CD4-positive, alpha-beta T cell (primary cell): ENCODE data around the gene SERPINE2. TPM values are rescaled to one million over a fixed set of nuclear protein-coding genes. Genes with fewer than 3 reads are reported as not detected.
"Not testable (repeated sequence)": the region's sequence is repeated elsewhere in the genome, so short reads cannot be mapped to it uniquely, and the experiment has no call there.

Experiments used
- ATAC-seq: fragments of 200-7000 bp; cut with Tn5 transposase; one replicate; pipeline ENCODE4 v1.10.0; 2022; ENCODE audit warnings: mild to moderate bottlenecking; ENCODE audit not compliant: poor library complexity
- CTCF ChIA-PET: fragments of 350-600 bp; sonication (Branson Sonifier 250); formaldehyde crosslinking; loops from one replicate; lab custom pipeline; 2021; ENCODE audit warnings: antibody characterized with exemption, inconsistent platforms; lab: Charles Lee
- POLR2A ChIA-PET: fragments of 350-600 bp; sonication (Branson Sonifier 250); formaldehyde crosslinking; loops from one replicate; lab custom pipeline; 2021; ENCODE audit warnings: antibody characterized with exemption, inconsistent platforms; lab: Charles Lee
- DNase-seq, 14 experiments: peaks; one replicate each; pipeline ENCODE4 v3.0.0-alpha.2; 2013 to 2020; ENCODE audit warnings: mixed read lengths in 2 of 14
- H3K27ac ChIP-seq, 2 donors: one replicate each; pipeline versions ENCODE4 v1.5.1 to v1.7.0; 2013; ENCODE audit warnings: low read length in 2 of 2, low read depth in 1 of 2, mild to moderate bottlenecking in 1 of 2
- H3K27me3 ChIP-seq, 2 experiments: 1 replicate in 1 of 2; 2 replicates in 1 of 2; pipeline versions ENCODE4 v1.6.1 to v1.7.0; 2013; ENCODE audit warnings: low read length in 2 of 2, control low read depth in 1 of 2, mild to moderate bottlenecking in 1 of 2, moderate library complexity in 1 of 2; ENCODE audit not compliant: insufficient read depth in 2 of 2, control insufficient read depth in 1 of 2
- H3K36me3 ChIP-seq: one replicate; pipeline ENCODE4 v1.6.1; 2013; ENCODE audit warnings: low read length, control low read depth; ENCODE audit not compliant: insufficient read depth
- H3K4me1 ChIP-seq: one replicate; pipeline ENCODE4 v1.6.1; 2013; ENCODE audit warnings: low read length, control low read depth; ENCODE audit not compliant: insufficient read depth
- H3K4me3 ChIP-seq: one replicate; pipeline ENCODE4 v1.5.1; 2013; ENCODE audit warnings: mild to moderate bottlenecking, low read length, moderate library complexity
- H3K9me3 ChIP-seq, 2 experiments: 1 replicate in 1 of 2; 2 replicates in 1 of 2; pipeline versions ENCODE4 v1.6.1 to v1.7.0; 2013; ENCODE audit warnings: low read length in 2 of 2, mild to moderate bottlenecking in 2 of 2, control low read depth in 1 of 2, moderate library complexity in 1 of 2; ENCODE audit not compliant: control insufficient read depth in 1 of 2, insufficient read depth in 1 of 2
- H3K27ac Mint-ChIP-seq: one replicate; pipeline ENCODE4 v1.8.0; 2020; ENCODE audit warnings: mixed read lengths
- H3K27me3 Mint-ChIP-seq: one replicate; pipeline ENCODE4 v1.8.0; 2021; ENCODE audit warnings: mixed read lengths
- H3K36me3 Mint-ChIP-seq: one replicate; pipeline ENCODE4 v1.8.0; 2021; ENCODE audit warnings: low read depth, mixed read lengths
- H3K4me1 Mint-ChIP-seq: one replicate; pipeline ENCODE4 v1.8.0; 2021; ENCODE audit warnings: low read depth, mixed read lengths
- H3K4me3 Mint-ChIP-seq: one replicate; pipeline ENCODE4 v1.8.0; 2020; ENCODE audit warnings: mild to moderate bottlenecking, mixed read lengths
- H3K9me3 Mint-ChIP-seq: one replicate; pipeline ENCODE4 v1.8.0; 2020; ENCODE audit warnings: mixed read lengths
- CTCF ChIP-seq: fragments of 200-600 bp; IDR thresholded peaks from one replicate; pipeline ENCODE4 v1.8.0; 2022; ENCODE audit warnings: antibody characterized with exemption, mild to moderate bottlenecking
- intact Hi-C, 2 experiments: fragments of 100-400 bp; cut with DNase I in 1 of 2; cut with micrococcal nuclease in 1 of 2; formaldehyde crosslinking; loops; one replicate each; pipeline versions ENCODE4 v1.15.1 to v1.9.0; 2023 to 2025; cut with DNase I, micrococcal nuclease
- total RNA-seq, 174 experiments: library from RNA in 2 of 174; stranded (reverse) in 2 of 174; gene quantifications; one replicate each; pipeline ENCODE4 v1.2.3 and lab custom pipeline; 2021 to 2026

The SERPINE2 gene
- total RNA-seq, 2 experiments from 2014 or later = 5.1 to 7.3 TPM

- no peak for ATAC-seq
- no peak for DNase-seq
- peaks cover 46% of the 10 kb centered on the region for H3K4me1 ChIP-seq
These were observed 96.0 kb downstream of the SERPINE2 start for GRCh38 chr2:223943135-223943534.

GRCh38 chr2:223941579-223942277 is 97.4 kb downstream of the SERPINE2 start:
- Mint-ChIP-seq H3K27me3 (no peaks in the 10 kb centered on the region), H3K4me1 (peaks cover 71% of the 10 kb centered on the region), H3K9me3 (no peaks in the 10 kb centered on the region), H3K27ac (peak overlapping the region; percentile 68), H3K36me3 (peaks cover 17% of the 10 kb centered on the region), H3K4me3 (peak overlapping the region; percentile 84)
- no peaks in the 10 kb centered on the region for H3K27me3 ChIP-seq
- peak; percentile 18 for ATAC-seq
- ChIA-PET CTCF (no interaction called here), POLR2A (interaction anchor here (0.6 to 1.4 kb wide), 2 partner anchors 9 to 16 kb away, joined by 3 read pairs; no protein-coding TSS in a partner anchor)
- intact Hi-C loops = no loop called here
- DNase-seq = peak in 8 of 14 experiments; percentile 10 to 77 (median 40)
- peaks cover 50% of the 10 kb centered on the region for H3K4me1 ChIP-seq
- no peaks in the 10 kb centered on the region for H3K9me3 ChIP-seq
- TF ChIP-seq CTCF = no peak
- H3K36me3 ChIP-seq = no peaks in the 10 kb centered on the region
- no peak overlapping the region for H3K4me3 ChIP-seq
- no peak overlapping the region for H3K27ac ChIP-seq

More at GRCh38 chr2:223943135-223943534, 96.0 kb downstream of the SERPINE2 start:
- Mint-ChIP-seq H3K9me3 (no peaks in the 10 kb centered on the region), H3K36me3 (peaks cover 17% of the 10 kb centered on the region), H3K27ac (peak overlapping the region; percentile 80), H3K4me3 (peak overlapping the region; percentile 96), H3K4me1 (peaks cover 57% of the 10 kb centered on the region), H3K27me3 (no peaks in the 10 kb centered on the region)
- Histone ChIP-seq H3K27ac (no peak overlapping the region), H3K9me3 (no peaks in the 10 kb centered on the region), H3K27me3 (no peaks in the 10 kb centered on the region), H3K36me3 (no peaks in the 10 kb centered on the region), H3K4me3 (peak overlapping the region; percentile 93)
- intact Hi-C loops = no loop called here
- no peak for TF ChIP-seq CTCF
- CTCF ChIA-PET = no interaction called here
- POLR2A ChIA-PET = interaction anchor here (0.9 kb wide), 1 partner anchor 13 kb away, joined by 5 read pairs; no protein-coding TSS in a partner anchor

GRCh38 chr2:223939438-223939837 is 99.6 kb downstream of the SERPINE2 start:
- H3K27me3 Mint-ChIP-seq, intact Hi-C loops, H3K36me3 ChIP-seq, POLR2A ChIA-PET, H3K27ac ChIP-seq, H3K27ac Mint-ChIP-seq, H3K4me3 ChIP-seq, ATAC-seq, CTCF ChIA-PET, H3K9me3 Mint-ChIP-seq, H3K9me3 ChIP-seq, H3K27me3 ChIP-seq: not testable (repeated sequence)
- peaks cover 76% of the 10 kb centered on the region for H3K4me1 Mint-ChIP-seq
- H3K4me1 ChIP-seq = peaks cover 42% of the 10 kb centered on the region
- DNase-seq = peak in 2 of 14 experiments; percentile 51 to 64
- H3K36me3 Mint-ChIP-seq = peaks cover 17% of the 10 kb centered on the region
- H3K4me3 Mint-ChIP-seq = peak overlapping the region; percentile 18
